Osteocyte (in vitro differentiated cells): ENCODE measurements around the gene BEST4. TPM values are rescaled to one million over a fixed set of nuclear protein-coding genes. Genes with fewer than 3 reads are reported as not detected.

Source experiments
- DNase-seq: peaks from one replicate; pipeline ENCODE4 v3.0.0; 2021; ENCODE audit warnings: mixed read lengths; ENCODE audit not compliant: unreplicated experiment; ENCODE audit errors: extremely low spot score
- H3K27ac Mint-ChIP-seq: one replicate; pipeline ENCODE4 v1.8.0; 2021; ENCODE audit warnings: mild to moderate bottlenecking, mixed read lengths; ENCODE audit not compliant: unreplicated experiment
- H3K27me3 Mint-ChIP-seq: one replicate; pipeline ENCODE4 v1.8.0; 2021; ENCODE audit warnings: mixed read lengths; ENCODE audit not compliant: unreplicated experiment
- H3K36me3 Mint-ChIP-seq: one replicate; pipeline ENCODE4 v1.8.0; 2021; ENCODE audit warnings: mixed read lengths; ENCODE audit not compliant: unreplicated experiment
- H3K4me1 Mint-ChIP-seq: one replicate; pipeline ENCODE4 v1.8.0; 2021; ENCODE audit warnings: mixed read lengths; ENCODE audit not compliant: unreplicated experiment
- H3K4me3 Mint-ChIP-seq: one replicate; pipeline ENCODE4 v1.8.0; 2021; ENCODE audit warnings: mild to moderate bottlenecking, moderate library complexity, mixed read lengths; ENCODE audit not compliant: unreplicated experiment
- H3K9me3 Mint-ChIP-seq: one replicate; pipeline ENCODE4 v1.8.0; 2021; ENCODE audit warnings: mixed read lengths; ENCODE audit not compliant: unreplicated experiment
- CTCF ChIP-seq: fragments of 200-600 bp; sonication (generic); IDR thresholded peaks from 2 replicates; pipeline ENCODE4 v1.5.0; 2021; ENCODE audit warnings: antibody characterized with exemption, mild to moderate bottlenecking, moderate library complexity
- total RNA-seq: library from RNA; stranded (reverse); gene quantifications from 2 replicates; pipeline ENCODE4 v1.2.1, GENCODE V29; 2021

BEST4 gene
- total RNA-seq, 1 donor from 2014 or later = 0.48 TPM

GRCh38 chr1:44735992-44736391 is 52.0 kb downstream of the BEST4 start:
- Mint-ChIP-seq H3K27me3 (no peaks in the 10 kb centered on the region), H3K36me3 (no peaks in the 10 kb centered on the region), H3K4me1 (peaks cover 32% of the 10 kb centered on the region), H3K27ac (no peak overlapping the region), H3K4me3 (no peak overlapping the region), H3K9me3 (no peaks in the 10 kb centered on the region)
- DNase-seq = no peak
- TF ChIP-seq CTCF = no peak

GRCh38 chr1:44733784-44734183 is 54.2 kb downstream of the BEST4 start:
- H3K27me3 Mint-ChIP-seq = no peaks in the 10 kb centered on the region
- no peak for DNase-seq
- no peak overlapping the region for H3K27ac Mint-ChIP-seq
- H3K4me3 Mint-ChIP-seq = no peak overlapping the region
- H3K9me3 Mint-ChIP-seq = no peaks in the 10 kb centered on the region
- H3K4me1 Mint-ChIP-seq = peaks cover 28% of the 10 kb centered on the region
- H3K36me3 Mint-ChIP-seq = no peaks in the 10 kb centered on the region
- no peak for TF ChIP-seq CTCF

Other genes with a start within 250 kb of the BEST4 start
- gene TMEM53, start 113.7 kb downstream of the BEST4 start, total RNA-seq = 6.6 and 7.6 TPM in 2 replicates
- gene ARMH1, start 113.5 kb downstream of the BEST4 start, total RNA-seq = 2.7 and 3.0 TPM in 2 replicates
- gene RNU5D-1, start 57.0 kb downstream of the BEST4 start, total RNA-seq = not detected in 2 replicates
- gene KIF2C, start 48.3 kb downstream of the BEST4 start, total RNA-seq = 7.5 and 7.7 TPM in 2 replicates
- gene RPS8, start 12.6 kb downstream of the BEST4 start, total RNA-seq = 1,690 and 1,756 TPM in 2 replicates
- 43.8 and 57.1 TPM in 2 replicates for gene PLK3, start 12.2 kb upstream of the BEST4 start, total RNA-seq
- 0.48 TPM in 1 of 2 replicates, not detected in the other for gene DYNLT4, start 19.2 kb upstream of the BEST4 start, total RNA-seq
- 39.1 and 51.2 TPM in 2 replicates for gene BTBD19, start 20.4 kb upstream of the BEST4 start, total RNA-seq
- gene PTCH2, start 55.1 kb upstream of the BEST4 start, total RNA-seq = 1.4 TPM in 2 replicates
- 29.8 and 30.2 TPM in 2 replicates for gene EIF2B3, start 198.4 kb upstream of the BEST4 start, total RNA-seq
- gene HECTD3, start 223.2 kb upstream of the BEST4 start, total RNA-seq = 48.1 and 49.4 TPM in 2 replicates
- 128 and 131 TPM in 2 replicates for gene UROD, start 224.1 kb upstream of the BEST4 start, total RNA-seq